GM12878 (cell line): ENCODE results near the gene F2.

Source experiments
- ATF3 ChIP-seq: IDR thresholded peaks from 2 replicates; pipeline ENCODE4 v1.6.1; 2011; ENCODE audit warnings: low read depth, mild to moderate bottlenecking, low read length, moderate library complexity, borderline replicate concordance; ENCODE audit errors: extremely low read depth
- EGR1 ChIP-seq, 2 experiments: IDR thresholded peaks; 1 replicate in 1 of 2; 2 replicates in 1 of 2; pipeline ENCODE4 v1.6.1; 2011 to 2012; ENCODE audit warnings: low read depth in 2 of 2, low read length in 2 of 2, borderline replicate concordance in 1 of 2, mild to moderate bottlenecking in 1 of 2, moderate library complexity in 1 of 2
- EZH2 ChIP-seq: IDR thresholded peaks from 2 replicates; pipeline ENCODE4 v1.6.1; 2012; ENCODE audit warnings: low read depth, mild to moderate bottlenecking, control low read depth, inconsistent platforms, low read length, borderline replicate concordance; ENCODE audit not compliant: control insufficient read depth
- FOXM1 ChIP-seq: IDR thresholded peaks from 2 replicates; pipeline ENCODE4 v1.6.1; 2012; ENCODE audit warnings: low read depth, mild to moderate bottlenecking, inconsistent platforms, low read length, moderate library complexity
- GATAD2B ChIP-seq: fragments of 450-650 bp; conservative IDR thresholded peaks from 2 replicates; pipeline ENCODE4 v1.6.1; 2017; ENCODE audit warnings: low read depth, mild to moderate bottlenecking, moderate library complexity
- POLR2A ChIP-seq: IDR thresholded peaks from 2 replicates; pipeline ENCODE4 v1.6.1; 2011; ENCODE audit warnings: low read depth, mild to moderate bottlenecking, low read length
- POLR2AphosphoS5 ChIP-seq: IDR thresholded peaks from 2 replicates; pipeline ENCODE4 v1.6.1; 2011; ENCODE audit warnings: mild to moderate bottlenecking, low read length, inconsistent platforms
- RBBP5 ChIP-seq: fragments of 200-600 bp; sonication (generic); conservative IDR thresholded peaks from 2 replicates; pipeline ENCODE4 v1.6.1; 2016
- RFX5 ChIP-seq: IDR thresholded peaks from 2 replicates; pipeline ENCODE4 v1.6.1; 2011; ENCODE audit warnings: low read depth, low read length, improper control_type of control experiment
- SUZ12 ChIP-seq: fragments of 200-600 bp; sonication (generic); IDR thresholded peaks from one replicate; pipeline ENCODE4 v1.6.1; 2018; ENCODE audit warnings: antibody characterized with exemption, mild to moderate bottlenecking; ENCODE audit not compliant: unreplicated experiment
- YY1 ChIP-seq: IDR thresholded peaks from 2 replicates; pipeline ENCODE4 v1.6.1; 2011; ENCODE audit warnings: low read depth, mild to moderate bottlenecking, low read length
- ZNF274 ChIP-seq: IDR thresholded peaks from one replicate; pipeline ENCODE4 v1.8.0; 2011; ENCODE audit not compliant: insufficient read length, insufficient read depth
- TF ChIP-seq, protein P1 (sequence below), 3 experiments: IDR thresholded peaks in 2 of 3; conservative IDR thresholded peaks in 1 of 3; 2 replicates each; pipeline ENCODE4 v1.5.1; 2011; ENCODE audit warnings: low read depth in 3 of 3, low read length in 3 of 3, mild to moderate bottlenecking in 3 of 3, control low read depth in 2 of 3, moderate library complexity in 2 of 3, inconsistent platforms in 1 of 3, mixed read lengths in 1 of 3; ENCODE audit not compliant: control insufficient read depth in 2 of 3, insufficient read depth in 1 of 3; ENCODE audit errors: extremely low read depth in 1 of 3

- no peak for TF ChIP-seq EGR1 (IDR thresholded peaks at IDR 0.05; ENCODE audit: borderline replicate concordance in 1 of 2, low read depth in 2 of 2, low read length in 2 of 2)
- no peak for TF ChIP-seq GATAD2B
- TF ChIP-seq YY1: no peak
- no peak for TF ChIP-seq RFX5
- TF ChIP-seq POLR2AphosphoS5: no peak
- no peak for TF ChIP-seq SUZ12
- TF ChIP-seq, protein P1, sequence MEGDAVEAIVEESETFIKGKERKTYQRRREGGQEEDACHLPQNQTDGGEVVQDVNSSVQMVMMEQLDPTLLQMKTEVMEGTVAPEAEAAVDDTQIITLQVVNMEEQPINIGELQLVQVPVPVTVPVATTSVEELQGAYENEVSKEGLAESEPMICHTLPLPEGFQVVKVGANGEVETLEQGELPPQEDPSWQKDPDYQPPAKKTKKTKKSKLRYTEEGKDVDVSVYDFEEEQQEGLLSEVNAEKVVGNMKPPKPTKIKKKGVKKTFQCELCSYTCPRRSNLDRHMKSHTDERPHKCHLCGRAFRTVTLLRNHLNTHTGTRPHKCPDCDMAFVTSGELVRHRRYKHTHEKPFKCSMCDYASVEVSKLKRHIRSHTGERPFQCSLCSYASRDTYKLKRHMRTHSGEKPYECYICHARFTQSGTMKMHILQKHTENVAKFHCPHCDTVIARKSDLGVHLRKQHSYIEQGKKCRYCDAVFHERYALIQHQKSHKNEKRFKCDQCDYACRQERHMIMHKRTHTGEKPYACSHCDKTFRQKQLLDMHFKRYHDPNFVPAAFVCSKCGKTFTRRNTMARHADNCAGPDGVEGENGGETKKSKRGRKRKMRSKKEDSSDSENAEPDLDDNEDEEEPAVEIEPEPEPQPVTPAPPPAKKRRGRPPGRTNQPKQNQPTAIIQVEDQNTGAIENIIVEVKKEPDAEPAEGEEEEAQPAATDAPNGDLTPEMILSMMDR (IDR thresholded peaks at IDR 0.05 in 2 of 3, conservative IDR thresholded peaks at IDR 0.05 in 1 of 3; ENCODE audit: control insufficient read depth in 2 of 3, extremely low read depth in 1 of 3, insufficient read depth in 1 of 3, low read depth in 3 of 3, low read length in 3 of 3): no peak
- TF ChIP-seq EZH2: no peak
- no peak for TF ChIP-seq FOXM1
- TF ChIP-seq ZNF274: no peak
- no peak for TF ChIP-seq ATF3
- TF ChIP-seq RBBP5: no peak
- TF ChIP-seq POLR2A: no peak
Measured at GRCh38 chr11:46682773-46683752, 36.0 kb upstream of the F2 start.
